Keratinocyte (primary cell): ENCODE measurements around the gene RBM15. TPM values are rescaled to one million over a fixed set of nuclear protein-coding genes. Genes with fewer than 3 reads are reported as not detected.

Experiments
- DNase-seq: peaks from one replicate; pipeline ENCODE4 v3.0.0-alpha.2; 2011; ENCODE audit warnings: low read depth, missing footprints, low spot score
- FAIRE-seq: peaks from 2 replicates; lab custom pipeline; 2011; peaks lifted over from hg19 to GRCh38; lab: Jason Lieb, UNC
- H2AFZ ChIP-seq: 2 replicates; pipeline ENCODE4 v1.6.0; 2012; ENCODE audit warnings: low read length, control low read depth, inconsistent platforms; ENCODE audit not compliant: control insufficient read depth
- H3K27ac ChIP-seq: 2 replicates; pipeline ENCODE4 v1.5.1; 2011; ENCODE audit warnings: low read length; ENCODE audit not compliant: control insufficient read depth, insufficient read depth
- H3K27me3 ChIP-seq: 3 replicates; pipeline ENCODE4 v1.6.0; 2011; ENCODE audit warnings: low read length; ENCODE audit not compliant: control insufficient read depth, insufficient read depth; ENCODE audit errors: extremely low read depth
- H3K36me3 ChIP-seq, 2 experiments: 2 replicates in 1 of 2; 3 replicates in 1 of 2; pipeline ENCODE4 v1.5.1; 2011; ENCODE audit warnings: low read length in 2 of 2, mild to moderate bottlenecking in 1 of 2; ENCODE audit not compliant: control insufficient read depth in 2 of 2, insufficient read depth in 2 of 2; ENCODE audit errors: extremely low read depth in 1 of 2
- H3K4me1 ChIP-seq: 3 replicates; pipeline ENCODE4 v1.5.1; 2011; ENCODE audit warnings: low read length; ENCODE audit not compliant: control insufficient read depth, insufficient read depth; ENCODE audit errors: extremely low read depth
- H3K4me2 ChIP-seq: 3 replicates; pipeline ENCODE4 v1.6.0; 2011; ENCODE audit warnings: low read depth, low read length; ENCODE audit not compliant: control insufficient read depth, insufficient read depth; ENCODE audit errors: extremely low read depth
- H3K4me3 ChIP-seq, 3 experiments: fragments of 200-600 bp in 1 of 3; sonication (generic) in 1 of 3; 2 replicates in 2 of 3; 3 replicates in 1 of 3; pipeline ENCODE4 v1.5.1; 2011 to 2016; ENCODE audit warnings: low read length in 3 of 3, mild to moderate bottlenecking in 3 of 3, control low read depth in 2 of 3, inconsistent platforms in 1 of 3, low read depth in 1 of 3, mixed read lengths in 1 of 3, mixed run types in 1 of 3, moderate library complexity in 1 of 3; ENCODE audit not compliant: control insufficient read depth in 2 of 3, insufficient read depth in 2 of 3; ENCODE audit errors: extremely low read depth in 1 of 3
- H3K79me2 ChIP-seq: 2 replicates; pipeline ENCODE4 v1.6.0; 2012; ENCODE audit warnings: low read length; ENCODE audit not compliant: control insufficient read depth, insufficient read depth
- H3K9ac ChIP-seq: 3 replicates; pipeline ENCODE4 v1.6.0; 2011; ENCODE audit warnings: low read length; ENCODE audit not compliant: control insufficient read depth, insufficient read depth; ENCODE audit errors: extremely low read depth
- H3K9me1 ChIP-seq: 3 replicates; pipeline ENCODE4 v1.6.0; 2011; ENCODE audit warnings: low read length; ENCODE audit not compliant: control insufficient read depth, insufficient read depth; ENCODE audit errors: extremely low read depth
- H3K9me3 ChIP-seq: 2 replicates; pipeline ENCODE4 v1.5.1; 2012; ENCODE audit warnings: low read depth, low read length; ENCODE audit not compliant: control insufficient read depth
- H4K20me1 ChIP-seq: 3 replicates; pipeline ENCODE4 v1.6.0; 2011; ENCODE audit warnings: low read length; ENCODE audit not compliant: control insufficient read depth, insufficient read depth; ENCODE audit errors: extremely low read depth
- EZH2 ChIP-seq: IDR thresholded peaks from one replicate; pipeline ENCODE4 v1.6.1; 2012; ENCODE audit warnings: inconsistent platforms, mild to moderate bottlenecking, low read length, moderate library complexity
- dilution Hi-C: fragments of 300-500 bp; cut with MboI; formaldehyde crosslinking; loops from one replicate; pipeline ENCODE4 v1.7.0; 2020; ENCODE audit warnings: low sequenced_read_pairs; ENCODE audit not compliant: extremely low pct_ligation_motif_present
- polyA plus RNA-seq, 5 experiments: library from polyadenylated mRNA; depleted of rRNA in 3 of 5; stranded (reverse) in 3 of 5; stranded (forward) in 1 of 5; unstranded in 1 of 5; fragments of >200 nt; gene quantifications; 1 replicate in 1 of 5; 2 replicates in 3 of 5; 3 replicates in 1 of 5; pipeline versions ENCODE4 v1.2.1 to v1.2.3, GENCODE V29; 2011 to 2012; ENCODE audit warnings: missing spikeins in 2 of 5, low read depth in 1 of 5, low replicate concordance in 1 of 5
- TF ChIP-seq, protein P1 (sequence below), 3 experiments: IDR thresholded peaks in 1 of 3; conservative IDR thresholded peaks in 1 of 3; optimal IDR thresholded peaks in 1 of 3; 2 replicates in 2 of 3; 3 replicates in 1 of 3; pipeline versions ENCODE3 to v1.5.1; 2011; ENCODE audit warnings: low read length in 3 of 3, mild to moderate bottlenecking in 3 of 3, moderate library complexity in 2 of 3, control low read depth in 1 of 3, inconsistent platforms in 1 of 3; ENCODE audit not compliant: insufficient read depth in 2 of 3; ENCODE audit errors: extremely low read depth in 1 of 3

The RBM15 gene
- polyA plus RNA-seq, 1 donor (not counting 4 experiments of a cell fraction or from before 2014, with no cell fraction given), result 10.0 TPM

DNA sequence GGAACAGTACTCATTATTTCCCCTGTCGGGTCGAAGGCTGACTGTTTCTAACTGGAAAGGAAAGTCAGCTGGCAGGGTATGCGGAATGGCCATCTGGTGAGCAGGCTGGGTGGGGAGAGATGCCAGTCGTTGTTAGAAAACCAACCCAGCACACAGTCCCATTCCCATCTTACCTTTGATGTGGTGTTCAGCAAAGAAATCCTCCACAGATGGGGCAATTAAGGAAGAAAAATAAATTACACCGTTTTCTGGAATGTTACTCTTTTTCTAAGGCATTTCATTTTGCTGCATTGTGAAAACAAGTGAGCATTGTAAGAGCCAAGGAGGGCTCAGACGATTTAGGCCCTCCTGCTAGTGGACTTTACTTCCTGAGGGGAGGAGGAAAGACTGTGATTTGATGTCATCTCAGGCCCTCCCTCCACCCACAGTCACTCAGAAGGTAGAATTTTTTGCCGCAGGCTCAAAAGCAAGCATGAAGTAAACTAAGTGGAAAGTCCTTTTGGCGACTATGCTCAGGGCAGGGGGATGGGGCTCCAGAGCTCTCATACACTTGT is 51.6 kb downstream of the RBM15 start, which contains the start of gene SLC16A4:
Gene SLC16A4 (minus strand): TSS at position 335 of the 554 bp plus-strand sequence. CDS start 1,703 bp downstream, outside the sequence.
- Histone ChIP-seq H2AFZ (no peak within 1 kb of the TSS), H3K4me2 (no peak within 1 kb of the TSS), H4K20me1 (no peaks in the 10 kb centered on the region), H3K9me3 (no peaks in the 10 kb centered on the region), H3K36me3 (peaks cover 0 to 7% of the 10 kb centered on the region in 2 experiments), H3K79me2 (no peaks in the 10 kb centered on the region), H3K4me3 (no peak within 1 kb of the TSS), H3K9me1 (no peaks in the 10 kb centered on the region), H3K4me1 (peaks cover 18% of the 10 kb centered on the region), H3K9ac (no peak within 1 kb of the TSS), H3K27ac (no peak within 1 kb of the TSS), H3K27me3 (no peaks in the 10 kb centered on the region)
- TF ChIP-seq EZH2, result no peak
- TF ChIP-seq, protein P1, sequence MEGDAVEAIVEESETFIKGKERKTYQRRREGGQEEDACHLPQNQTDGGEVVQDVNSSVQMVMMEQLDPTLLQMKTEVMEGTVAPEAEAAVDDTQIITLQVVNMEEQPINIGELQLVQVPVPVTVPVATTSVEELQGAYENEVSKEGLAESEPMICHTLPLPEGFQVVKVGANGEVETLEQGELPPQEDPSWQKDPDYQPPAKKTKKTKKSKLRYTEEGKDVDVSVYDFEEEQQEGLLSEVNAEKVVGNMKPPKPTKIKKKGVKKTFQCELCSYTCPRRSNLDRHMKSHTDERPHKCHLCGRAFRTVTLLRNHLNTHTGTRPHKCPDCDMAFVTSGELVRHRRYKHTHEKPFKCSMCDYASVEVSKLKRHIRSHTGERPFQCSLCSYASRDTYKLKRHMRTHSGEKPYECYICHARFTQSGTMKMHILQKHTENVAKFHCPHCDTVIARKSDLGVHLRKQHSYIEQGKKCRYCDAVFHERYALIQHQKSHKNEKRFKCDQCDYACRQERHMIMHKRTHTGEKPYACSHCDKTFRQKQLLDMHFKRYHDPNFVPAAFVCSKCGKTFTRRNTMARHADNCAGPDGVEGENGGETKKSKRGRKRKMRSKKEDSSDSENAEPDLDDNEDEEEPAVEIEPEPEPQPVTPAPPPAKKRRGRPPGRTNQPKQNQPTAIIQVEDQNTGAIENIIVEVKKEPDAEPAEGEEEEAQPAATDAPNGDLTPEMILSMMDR (optimal IDR thresholded peaks at IDR 0.05 in 1 of 3, IDR thresholded peaks at IDR 0.05 in 1 of 3, conservative IDR thresholded peaks at IDR 0.05 in 1 of 3; ENCODE audit: extremely low read depth in 1 of 3, insufficient read depth in 2 of 3, low read length in 3 of 3), result no peak
- FAIRE-seq, result no peak
- DNase-seq, result no peak
- dilution Hi-C loops, result no loop called here

DNA sequence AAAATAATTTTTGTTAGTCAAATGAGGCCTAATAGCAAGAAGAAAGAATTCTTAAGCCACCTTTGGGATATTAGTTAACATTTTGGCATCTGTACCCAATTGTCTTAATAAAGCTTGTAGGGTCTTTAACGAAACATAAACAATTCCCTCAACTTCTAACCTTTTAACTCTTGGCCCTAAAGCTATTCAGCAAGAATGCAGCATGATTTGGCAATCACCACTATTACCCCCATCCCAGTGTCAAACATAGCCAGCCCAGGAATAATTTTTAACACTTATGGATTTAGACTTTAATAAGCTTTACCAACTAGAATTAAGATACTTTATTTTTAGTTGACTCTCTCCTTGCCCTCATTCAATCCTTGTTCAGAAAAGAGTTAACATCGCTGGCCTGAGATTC is 54.1 kb downstream of the RBM15 start:
- FAIRE-seq (no peak), DNase-seq (no peak)
- Histone ChIP-seq H2AFZ (no peak overlapping the region), H3K4me3 (no peak overlapping the region), H3K36me3 (peaks cover 0 to 12% of the 10 kb centered on the region in 2 experiments), H3K27ac (peak overlapping the region; percentile 30), H3K9ac (no peak overlapping the region), H3K27me3 (no peaks in the 10 kb centered on the region), H4K20me1 (no peaks in the 10 kb centered on the region), H3K9me1 (no peaks in the 10 kb centered on the region), H3K9me3 (no peaks in the 10 kb centered on the region), H3K4me1 (peaks cover 18% of the 10 kb centered on the region), H3K4me2 (no peak overlapping the region), H3K79me2 (no peaks in the 10 kb centered on the region)
- dilution Hi-C loops, result no loop called here
- TF ChIP-seq EZH2, result no peak
